Stimulated activated CD4-positive, alpha-beta T cell treated with anti-CD3 and anti-CD28 coated beads, Interleukin-1b, Interleukin-23, amount 100 ng/mL, for 1 hour (primary cell): ENCODE results near the gene PITPNM2.
"Not testable (repeated sequence)": the region's sequence is repeated elsewhere in the genome, so short reads cannot be mapped to it uniquely, and the experiment has no call there.

Experiments
- DNase-seq, 2 donors: peaks; one replicate each; pipeline ENCODE4 v3.0.0-alpha.2; 2020; ENCODE audit warnings: low read depth in 2 of 2

The PITPNM2 gene

DNA sequence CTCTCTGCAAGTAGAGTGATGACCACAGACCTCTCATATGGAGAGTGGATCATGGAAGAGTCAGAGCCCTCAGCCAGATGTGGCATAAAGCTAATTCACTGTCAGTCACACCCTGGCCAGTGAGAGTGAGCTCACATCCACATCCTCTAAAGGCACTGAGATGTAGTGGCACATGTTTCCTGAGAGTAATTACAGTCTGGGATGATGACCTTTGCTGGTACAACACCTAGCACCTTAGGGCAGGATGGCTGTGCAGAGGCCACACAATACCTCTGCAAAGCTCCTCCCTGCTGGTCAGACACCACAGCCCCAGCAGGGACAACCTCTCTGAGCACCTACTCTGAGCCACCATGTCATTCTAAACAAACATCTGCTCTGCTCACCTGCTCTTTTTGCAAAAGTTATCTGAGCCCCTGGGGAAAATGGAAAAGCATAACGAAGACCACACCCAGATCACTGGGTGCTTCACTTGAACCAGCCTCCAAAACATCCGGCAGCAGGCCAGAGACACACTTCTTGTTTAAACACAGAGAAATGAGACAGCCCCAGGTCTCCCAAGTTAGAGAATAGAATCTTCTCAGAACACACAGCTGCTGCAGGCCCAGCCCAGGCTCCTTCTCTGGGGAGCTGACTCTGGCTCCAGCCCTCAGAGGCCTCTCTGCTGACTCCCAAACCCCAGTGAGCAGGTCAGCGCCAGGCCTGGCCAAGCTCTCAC is 30.3 kb downstream of the PITPNM2 start:
- no peak for DNase-seq

- DNase-seq = no peak
Measured at GRCh38 chr12:123119808-123120207, 31.1 kb downstream of the PITPNM2 start.

DNA sequence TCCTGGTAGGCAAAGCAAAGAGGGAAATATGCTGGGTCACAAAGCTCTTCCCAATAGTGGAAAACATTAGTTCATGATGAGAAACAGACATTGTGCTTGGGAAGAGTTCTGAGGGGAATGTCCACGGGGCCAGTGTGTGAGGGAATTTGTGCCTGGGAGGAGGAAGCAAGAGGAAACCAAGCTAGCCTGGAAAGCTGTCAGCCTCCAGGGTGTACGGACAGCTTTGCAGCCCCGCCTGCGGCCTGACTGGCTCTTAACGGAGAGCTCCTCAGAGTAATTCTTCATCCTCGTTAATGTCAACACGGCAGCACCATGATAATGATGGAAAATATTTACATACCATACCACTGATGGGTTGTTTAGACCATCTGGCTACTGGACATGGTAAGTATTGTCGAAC is 32.4 kb downstream of the PITPNM2 start:
- no peak for DNase-seq

GRCh38 chr12:123115409-123116121 is 35.3 kb downstream of the PITPNM2 start:
- DNase-seq = no peak

DNA sequence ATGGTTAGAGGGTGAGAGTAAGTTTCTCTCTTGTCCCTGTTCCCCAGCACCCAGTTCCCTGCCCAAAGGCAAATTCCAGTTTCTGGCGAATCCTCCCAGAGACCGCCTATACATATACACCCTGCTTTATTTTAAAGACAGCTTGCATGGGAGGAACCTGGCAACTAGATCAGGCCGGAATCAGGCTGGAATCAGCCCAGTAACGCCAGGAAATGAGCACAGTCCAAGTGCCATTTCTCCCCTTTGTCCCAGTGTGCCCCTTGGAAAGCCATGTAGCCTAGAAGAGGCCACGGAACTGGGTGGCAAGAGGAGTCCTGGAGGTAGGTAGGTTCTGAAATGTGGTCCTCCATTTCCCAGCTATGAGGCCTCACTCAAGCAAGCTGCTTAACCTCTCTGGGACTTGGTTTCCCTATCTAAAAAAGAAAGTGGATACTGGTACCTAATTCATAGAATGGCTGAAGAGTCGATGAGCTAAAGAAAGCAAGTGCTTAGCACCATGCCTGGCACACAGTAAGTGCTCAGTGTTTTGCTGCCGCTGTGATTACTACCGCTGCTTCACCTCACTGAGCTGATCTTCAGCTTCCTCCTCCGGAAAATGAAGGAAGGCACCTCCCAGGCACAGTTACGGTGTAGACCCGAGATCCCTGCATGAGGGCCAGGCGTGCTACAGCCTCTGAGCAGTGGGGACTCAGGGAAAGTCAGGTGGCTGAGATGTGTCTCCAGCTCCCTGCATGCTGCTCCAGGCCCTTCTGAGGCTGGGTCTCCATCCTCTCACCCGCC is 36.4 kb downstream of the PITPNM2 start:
- no peak for DNase-seq

DNA sequence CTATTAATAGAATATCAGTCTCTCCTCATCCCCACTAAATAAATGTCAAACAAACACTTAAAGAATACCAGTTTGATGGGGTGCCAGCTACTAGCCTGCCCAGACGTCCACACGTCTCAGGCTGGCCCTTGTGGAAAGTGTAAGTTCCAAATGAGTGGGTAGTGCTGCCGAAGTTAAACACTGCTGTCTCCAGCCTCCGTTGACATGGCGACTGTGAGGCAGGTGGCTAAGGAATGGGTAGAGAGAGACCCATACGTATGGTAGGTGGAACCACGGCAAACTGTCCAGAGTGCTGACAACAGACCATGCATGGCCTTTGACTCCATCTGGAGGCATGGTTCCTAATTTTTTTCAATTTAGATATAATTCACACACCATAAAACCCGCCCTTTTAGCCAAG is 37.9 kb downstream of the PITPNM2 start:
- DNase-seq = no peak

DNA sequence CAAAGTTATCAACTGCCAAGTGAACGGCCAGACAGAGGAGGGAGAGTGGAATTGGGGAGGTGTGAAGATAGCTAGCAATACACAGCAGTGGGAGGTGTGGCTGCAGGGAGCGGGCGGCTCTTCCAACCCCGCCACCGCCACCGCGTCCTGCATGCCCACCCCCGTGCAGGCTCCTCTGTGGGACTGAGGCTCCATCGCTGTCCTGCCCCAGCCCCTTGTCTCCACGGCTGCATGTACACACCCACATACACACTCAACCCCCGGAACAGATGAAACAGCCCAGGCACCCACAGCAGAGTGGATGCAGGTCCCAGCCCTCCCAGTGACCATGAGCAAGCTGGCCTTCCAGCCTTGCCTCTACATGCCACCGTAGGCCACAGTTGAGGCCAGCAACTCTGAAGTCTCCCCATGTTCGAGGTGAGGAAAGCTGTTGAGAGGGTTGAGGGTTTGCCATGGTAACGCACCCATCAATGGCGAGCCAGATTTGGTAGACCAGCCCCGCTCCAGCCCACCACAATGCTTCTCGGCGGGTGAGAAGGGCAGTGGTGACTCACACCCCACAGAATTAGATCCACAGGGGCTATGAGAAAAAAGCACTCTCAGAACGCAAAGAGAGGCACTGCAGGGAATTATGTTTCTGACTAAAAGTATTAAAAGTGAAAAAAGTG is 39.3 kb downstream of the PITPNM2 start:
- DNase-seq = no peak

DNA sequence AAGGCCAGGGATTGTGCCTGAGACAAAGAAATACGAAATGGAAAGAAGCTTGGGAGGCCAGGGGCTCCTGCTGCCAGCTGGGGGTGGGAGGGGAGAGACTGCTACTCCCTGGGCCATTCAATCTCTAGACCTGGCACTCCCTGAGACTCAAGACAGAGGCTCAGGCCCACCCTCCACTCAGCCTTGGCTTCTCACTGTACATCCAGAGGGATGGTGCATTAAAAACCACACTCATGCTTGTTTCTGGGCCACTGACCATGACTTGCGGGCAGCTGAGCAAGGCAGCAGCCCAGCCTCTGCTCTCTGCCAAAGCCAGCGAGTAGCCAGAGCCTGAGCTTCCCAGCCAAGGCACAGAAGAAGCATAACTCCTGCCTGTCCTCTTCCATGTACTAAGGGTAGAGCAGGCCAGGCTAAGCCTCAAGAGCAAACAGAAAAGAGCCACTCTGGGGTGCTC is 41.5 kb downstream of the PITPNM2 start:
- no peak for DNase-seq

DNA sequence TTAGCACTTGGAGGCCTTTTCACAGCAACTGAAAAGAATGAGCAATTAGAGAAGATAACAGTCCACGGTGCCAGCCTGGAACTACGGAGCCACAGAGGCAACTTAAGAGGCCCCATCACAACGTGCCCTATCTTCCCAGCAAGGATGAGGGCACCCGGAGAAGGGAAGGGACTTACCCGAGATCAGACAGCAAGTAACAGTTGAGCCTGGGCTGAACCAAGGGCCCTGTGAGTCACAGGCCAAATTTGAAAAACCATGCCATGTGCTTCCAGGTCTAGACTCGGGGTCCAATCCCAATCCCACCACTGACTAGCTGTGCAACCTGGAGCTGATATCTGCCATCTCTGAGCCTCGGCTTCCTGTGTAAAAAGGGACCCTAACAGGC is 42.2 kb downstream of the PITPNM2 start:
- DNase-seq = no peak

DNA sequence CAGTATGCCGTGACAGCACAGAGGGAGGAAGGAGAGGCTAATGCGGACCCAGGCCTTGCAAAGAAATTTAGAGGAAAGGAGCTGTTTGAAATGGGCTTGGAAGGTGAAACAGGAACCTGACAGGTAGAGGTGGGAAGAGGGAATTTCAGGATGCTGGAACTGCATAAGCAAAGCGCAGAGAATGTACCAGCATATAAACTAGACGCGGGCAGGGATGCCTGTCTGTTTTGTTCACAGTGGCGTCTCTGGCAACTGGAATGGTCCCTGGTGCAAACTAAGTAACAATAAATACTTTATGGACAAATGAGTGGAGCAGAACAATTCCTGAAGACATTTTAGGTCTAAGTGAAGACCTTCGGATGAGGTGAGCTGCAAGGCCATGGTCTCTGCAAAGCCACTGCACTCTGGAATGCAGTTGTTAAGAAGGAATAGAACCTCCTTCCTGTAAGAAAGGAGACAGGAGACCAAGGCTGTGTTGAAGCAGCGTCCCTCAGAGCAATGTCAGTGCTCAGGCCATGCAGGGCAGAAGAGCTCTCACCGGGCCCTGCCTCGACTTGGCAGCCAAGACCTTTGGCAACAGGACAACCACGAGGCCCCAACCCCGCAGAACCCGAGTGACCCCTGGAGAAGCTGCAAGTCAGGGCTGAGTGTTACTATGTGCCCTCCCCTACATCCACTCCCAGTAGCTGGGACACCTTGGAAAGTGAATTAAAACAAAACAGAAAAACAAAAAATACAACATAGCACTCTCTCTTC is 42.8 kb downstream of the PITPNM2 start:
- DNase-seq = no peak

DNA sequence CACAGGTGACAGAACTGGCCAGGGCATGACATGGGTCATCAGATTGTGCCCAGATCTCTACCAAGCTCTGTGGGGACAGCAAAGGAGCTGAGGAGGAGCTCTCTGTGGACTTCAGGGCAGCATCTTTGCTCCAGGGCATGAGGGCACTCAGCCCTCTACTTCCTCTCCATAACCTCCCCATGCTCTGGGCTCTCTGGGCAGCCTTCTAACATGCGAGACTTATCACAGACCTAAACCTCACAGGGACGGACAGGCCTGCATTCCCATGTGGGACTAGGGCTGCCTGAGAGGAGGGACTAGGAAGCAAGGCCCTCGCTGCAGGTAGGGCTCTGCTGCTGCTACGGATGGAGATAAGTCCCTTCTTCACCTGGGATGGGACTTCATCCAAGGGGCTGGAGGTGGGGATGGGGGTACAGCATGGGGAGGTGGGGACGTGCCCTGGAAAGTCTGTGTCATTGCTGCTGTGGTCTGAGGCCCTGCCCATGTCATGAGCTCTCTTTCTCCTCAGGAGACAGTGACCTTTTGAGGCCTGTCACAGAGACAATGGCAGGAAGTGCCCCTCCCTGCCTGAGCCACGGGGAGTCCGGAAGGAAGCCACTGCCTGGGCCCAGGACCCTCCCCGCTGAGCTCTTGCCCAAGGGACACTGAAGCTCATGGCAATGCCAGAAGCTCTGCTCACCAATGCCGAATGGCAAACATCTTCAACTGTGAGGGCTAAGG is 44.1 kb downstream of the PITPNM2 start:
- no peak for DNase-seq

DNA sequence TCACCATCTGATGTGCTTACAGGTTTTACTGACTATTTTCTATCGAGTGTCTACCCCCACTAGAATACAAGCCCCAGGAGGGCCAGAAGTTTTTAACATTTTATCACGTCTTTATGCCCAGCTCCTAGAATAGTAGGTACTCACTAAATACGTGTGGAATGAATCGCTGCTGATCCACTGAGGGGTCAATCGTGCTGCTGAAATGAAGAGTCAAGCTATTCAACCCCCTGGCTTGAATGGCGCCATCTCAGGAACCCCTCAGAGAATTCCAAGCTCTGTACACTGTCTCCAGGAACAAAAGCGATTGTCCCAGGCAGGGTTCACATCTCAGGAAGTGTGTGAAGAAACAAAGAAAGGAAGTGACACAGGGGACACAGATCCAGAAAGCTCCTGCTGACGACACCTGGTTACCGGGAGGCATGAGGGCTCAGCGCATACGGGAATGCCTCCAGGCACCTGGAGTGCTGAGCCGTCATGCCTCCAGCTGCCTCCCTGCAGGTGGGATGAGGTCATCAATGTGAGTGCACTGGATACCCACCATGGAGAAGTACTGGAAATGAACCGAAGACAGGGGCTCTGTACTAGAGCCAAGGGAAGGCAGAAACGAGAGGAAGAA is 45.6 kb downstream of the PITPNM2 start:
- no peak for DNase-seq

DNA sequence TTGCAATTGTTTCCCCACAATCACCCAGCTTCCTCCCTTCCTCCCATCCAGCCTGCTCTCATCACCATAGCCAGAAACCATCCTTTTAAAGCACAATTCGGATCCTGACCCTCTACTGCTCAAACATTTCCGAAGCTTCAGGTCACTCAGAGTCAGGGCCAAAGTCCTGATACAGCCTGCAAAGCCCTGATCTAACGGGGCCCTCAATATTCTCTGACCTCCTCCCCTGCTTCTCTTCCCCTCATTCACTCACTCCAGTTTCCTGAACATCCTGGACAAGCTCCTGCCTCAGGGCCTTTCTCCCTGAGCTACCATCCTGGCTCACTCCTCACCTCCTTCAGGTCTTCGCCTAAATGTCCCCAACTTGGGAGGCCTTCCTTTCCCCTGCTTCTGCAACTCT is 46.1 kb downstream of the PITPNM2 start:
- DNase-seq = no peak

GRCh38 chr12:123104094-123104493 is 46.8 kb downstream of the PITPNM2 start:
- not testable (repeated sequence) for DNase-seq

- no peak for DNase-seq
Measured at GRCh38 chr12:123102781-123103503, 47.9 kb downstream of the PITPNM2 start.

GRCh38 chr12:123102366-123102765 is 48.5 kb downstream of the PITPNM2 start:
- DNase-seq = no peak

DNA sequence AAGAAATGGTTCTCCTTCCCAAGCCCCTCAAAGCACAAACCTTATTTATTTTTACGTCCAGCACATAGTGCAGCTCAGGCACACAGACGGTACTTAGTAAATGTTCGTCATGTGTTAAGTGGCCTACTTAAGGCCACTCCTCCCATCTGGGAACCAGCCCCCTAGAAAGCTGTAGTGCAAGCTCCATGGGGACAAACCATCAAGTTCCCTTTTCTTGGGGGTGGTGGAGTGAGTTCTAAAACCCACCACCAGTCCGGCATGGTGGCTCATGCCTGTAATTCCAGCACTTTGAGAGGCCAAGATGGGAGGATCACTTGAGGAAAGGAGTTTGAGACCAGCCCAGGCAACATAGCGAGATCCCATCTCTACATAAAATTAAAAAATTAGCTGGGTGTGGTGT is 49.4 kb downstream of the PITPNM2 start:
- DNase-seq = no peak
